Peyer's patch (tissue), 4 donors: ENCODE measurements around the gene ZNF462.

Experiments used
- CTCF ChIP-seq, 6 experiments: fragments of 450-650 bp in 4 of 6; fragments of 200-600 bp in 2 of 6; sonication (generic) in 1 of 6; IDR thresholded peaks; one replicate each; pipeline ENCODE4 v1.5.1; 2017 to 2019; ENCODE audit warnings: antibody characterized with exemption in 6 of 6, mild to moderate bottlenecking in 3 of 6, moderate library complexity in 1 of 6
- POLR2A ChIP-seq, 2 donors: fragments of 450-650 bp; IDR thresholded peaks; one replicate each; pipeline ENCODE4 v1.5.1; 2017; ENCODE audit warnings: antibody characterized with exemption in 2 of 2, mild to moderate bottlenecking in 2 of 2, moderate library complexity in 2 of 2

DNA sequence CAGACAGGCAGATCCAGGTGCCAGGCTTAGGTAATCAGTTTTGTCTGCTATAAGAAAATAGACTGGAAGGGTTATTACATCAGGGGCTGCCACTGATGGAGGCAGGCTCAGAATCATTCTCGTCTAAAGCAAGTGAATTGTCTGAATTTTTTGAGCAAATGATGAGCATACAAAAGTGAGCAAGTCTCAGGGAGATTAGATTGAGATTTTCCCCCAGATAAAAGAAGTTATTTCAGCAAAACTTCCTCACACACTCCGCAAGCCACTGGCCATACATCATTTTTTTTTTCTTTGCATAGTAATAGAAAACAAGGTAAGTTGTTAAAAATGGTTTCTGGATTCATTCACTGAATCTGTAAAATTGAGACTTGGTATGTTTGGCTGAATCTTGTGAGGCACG is 52.9 kb downstream of the ZNF462 start:
- TF ChIP-seq POLR2A (IDR thresholded peaks at IDR 0.05) (no peak), CTCF (IDR thresholded peaks at IDR 0.05) (no peak)
